Measurements from ENCODE around the gene HACD2. TPM values are rescaled to one million over a fixed set of nuclear protein-coding genes. Genes with fewer than 3 reads are reported as not detected.

Gene HACD2
- total RNA-seq, 1 experiment from 2014 or later = 27.4 TPM

DNA sequence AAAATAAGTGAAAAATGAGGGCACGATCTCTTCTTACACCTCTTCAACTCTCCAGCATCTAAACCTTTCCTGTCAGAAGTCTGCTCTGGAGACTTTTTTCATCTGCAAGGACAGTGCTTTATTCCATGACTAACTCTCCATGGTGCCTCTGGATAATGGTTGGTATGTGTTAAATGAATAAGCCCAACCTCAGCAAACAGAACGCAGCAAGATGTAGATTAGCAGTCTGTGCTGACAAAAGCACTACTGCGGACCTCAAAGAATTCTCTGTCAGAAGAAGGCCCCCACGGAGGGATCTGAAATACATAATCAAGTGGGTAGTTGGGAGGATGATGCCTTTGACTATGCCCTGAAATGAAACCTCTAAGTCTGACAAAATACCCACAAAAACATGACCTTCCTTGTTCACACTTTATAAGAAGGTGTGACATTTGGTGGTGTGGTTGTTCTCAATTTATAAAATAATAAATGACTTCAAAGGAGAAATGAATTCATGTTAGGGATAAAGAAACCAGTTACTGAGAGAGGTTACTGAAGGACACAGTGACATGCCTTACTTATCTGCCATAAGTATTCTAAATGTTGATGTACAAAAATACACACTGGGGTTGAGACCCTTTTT, 92.8 kb downstream of the HACD2 start:
- no peak overlapping the region for H2AFZ ChIP-seq (ENCODE audit: low read length)
- Mint-ChIP-seq H3K9me3 (no peaks in the 10 kb centered on the region), H3K4me1 (peaks cover 0 to 2% of the 10 kb centered on the region in 2 experiments; a peak in 1 of 4 replicates), H3K36me3 (ENCODE audit: insufficient read depth in 1 of 3, low read depth in 3 of 3) (peaks cover 0 to 15% (median 5%) of the 10 kb centered on the region in 3 experiments; a peak in 6 of 7 replicates), H3K4me3 (no peak overlapping the region), H3K27ac (no peak overlapping the region), H3K27me3 (ENCODE audit: low read depth) (no peaks in the 10 kb centered on the region; the same call in 1 of the 2 replicates)
- H3K18ac ChIP-seq (ENCODE audit: insufficient read length, low read depth, low read length) = no peak overlapping the region
- no peak overlapping the region for H2BK5ac ChIP-seq (ENCODE audit: insufficient read length, low read length)
- H2BK12ac ChIP-seq (ENCODE audit: insufficient read length, low read depth, low read length) = no peak overlapping the region
- no peak overlapping the region for H4K91ac ChIP-seq (ENCODE audit: insufficient read length, low read depth, low read length)
- no peak overlapping the region for H2AK5ac ChIP-seq (ENCODE audit: insufficient read length, low read length)
- WGBS (ENCODE audit: extremely low coverage, insufficient read length, low lambda C conversion rate) = no CpG with 5 or more reads among the region's 4 CpGs
- H3K27me3 ChIP-seq (ENCODE audit: insufficient read depth, low read length) = no peaks in the 10 kb centered on the region
- no peak overlapping the region for H3K4me2 ChIP-seq (ENCODE audit: insufficient read depth, insufficient read length, low read length)
- H4K5ac ChIP-seq (ENCODE audit: insufficient read length, low read depth, low read length) = no peak overlapping the region
- no peak overlapping the region for H3K27ac ChIP-seq (ENCODE audit: insufficient read length, low read depth, low read length)
- H3K79me2 ChIP-seq (ENCODE audit: insufficient read depth, low read length) = no peaks in the 10 kb centered on the region
- no peaks in the 10 kb centered on the region for H3K4me1 ChIP-seq (ENCODE audit: insufficient read depth, low read length)
- no peak overlapping the region for H2BK120ac ChIP-seq (ENCODE audit: low read depth, low read length, poor library complexity, severe bottlenecking)
- no peak overlapping the region for H3K9ac ChIP-seq (ENCODE audit: extremely low read depth, insufficient read length, low read length)
- H2BK20ac ChIP-seq (ENCODE audit: low read depth, low read length, poor library complexity, severe bottlenecking) = no peak overlapping the region
- no peak overlapping the region for H2BK15ac ChIP-seq (ENCODE audit: low read depth, low read length)
- no peaks in the 10 kb centered on the region for H3K79me1 ChIP-seq (ENCODE audit: insufficient read depth, low read depth, low read length, poor library complexity, severe bottlenecking)
- no peaks in the 10 kb centered on the region for H3K23me2 ChIP-seq (ENCODE audit: insufficient read length, low read depth, low read length, poor library complexity, severe bottlenecking)
- H3K9me3 ChIP-seq (ENCODE audit: control insufficient read depth, low read depth, low read length) = no peaks in the 10 kb centered on the region
- H3T11ph ChIP-seq (ENCODE audit: low read length) = no peak overlapping the region
- no peak overlapping the region for H3K14ac ChIP-seq (ENCODE audit: insufficient read depth, low read length)
- no peak overlapping the region for H3K4ac ChIP-seq (ENCODE audit: low read depth, low read length)
- DNase-seq = no peak
- no peak overlapping the region for H4K8ac ChIP-seq (replicated peaks; ENCODE audit: insufficient read length, low read depth, low read length)
- H4K20me1 ChIP-seq (ENCODE audit: control insufficient read depth, insufficient read depth, insufficient read length) = no peaks in the 10 kb centered on the region
- H3K23ac ChIP-seq (ENCODE audit: insufficient read length, low read depth, low read length) = no peak overlapping the region
- no peak overlapping the region for H3K56ac ChIP-seq (ENCODE audit: insufficient read length, low read depth, low read length)
- TF ChIP-seq, protein P1, sequence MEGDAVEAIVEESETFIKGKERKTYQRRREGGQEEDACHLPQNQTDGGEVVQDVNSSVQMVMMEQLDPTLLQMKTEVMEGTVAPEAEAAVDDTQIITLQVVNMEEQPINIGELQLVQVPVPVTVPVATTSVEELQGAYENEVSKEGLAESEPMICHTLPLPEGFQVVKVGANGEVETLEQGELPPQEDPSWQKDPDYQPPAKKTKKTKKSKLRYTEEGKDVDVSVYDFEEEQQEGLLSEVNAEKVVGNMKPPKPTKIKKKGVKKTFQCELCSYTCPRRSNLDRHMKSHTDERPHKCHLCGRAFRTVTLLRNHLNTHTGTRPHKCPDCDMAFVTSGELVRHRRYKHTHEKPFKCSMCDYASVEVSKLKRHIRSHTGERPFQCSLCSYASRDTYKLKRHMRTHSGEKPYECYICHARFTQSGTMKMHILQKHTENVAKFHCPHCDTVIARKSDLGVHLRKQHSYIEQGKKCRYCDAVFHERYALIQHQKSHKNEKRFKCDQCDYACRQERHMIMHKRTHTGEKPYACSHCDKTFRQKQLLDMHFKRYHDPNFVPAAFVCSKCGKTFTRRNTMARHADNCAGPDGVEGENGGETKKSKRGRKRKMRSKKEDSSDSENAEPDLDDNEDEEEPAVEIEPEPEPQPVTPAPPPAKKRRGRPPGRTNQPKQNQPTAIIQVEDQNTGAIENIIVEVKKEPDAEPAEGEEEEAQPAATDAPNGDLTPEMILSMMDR (conservative IDR thresholded peaks at IDR 0.05) = no peak

Measured in H9 (cell line).